T-cell (primary cell): ENCODE data around the gene TMEM198. TPM values are rescaled to one million over a fixed set of nuclear protein-coding genes. Genes with fewer than 3 reads are reported as not detected.

Source experiments
- ATAC-seq, 4 experiments: fragments of 200-7000 bp in 3 of 4; fragments of 150-1000 bp in 1 of 4; cut with Tn5 transposase; replicated peaks in 1 of 4; 1 replicate in 3 of 4; 2 replicates in 1 of 4; pipeline ENCODE4 v1.10.0; 2021; ENCODE audit warnings: moderate library complexity in 3 of 4, mild to moderate bottlenecking in 2 of 4, moderate number of reproducible peaks in 1 of 4
- CTCF ChIA-PET, 2 donors: fragments of 300-600 bp; sonication (Branson Sonifier 250); formaldehyde crosslinking; loops; one replicate each; lab custom pipeline; 2022; ENCODE audit warnings: antibody characterized with exemption in 2 of 2; lab: Charles Lee
- POLR2A ChIA-PET, 2 donors: fragments of 300-600 bp; sonication (Branson Sonifier 250); formaldehyde crosslinking; loops; one replicate each; lab custom pipeline; 2022; ENCODE audit warnings: antibody characterized with exemption in 2 of 2; lab: Charles Lee
- DNase-seq, 35 experiments: peaks; one replicate each; pipeline versions ENCODE4 v3.0.0 to v3.0.0-alpha.2; 2013 to 2023
- H3K27ac ChIP-seq: one replicate; pipeline ENCODE4 v1.5.1; 2013; ENCODE audit warnings: low read length
- H3K27me3 ChIP-seq, 2 experiments: replicated peaks in 1 of 2; 1 replicate in 1 of 2; 2 replicates in 1 of 2; pipeline versions ENCODE4 v1.6.1 to v1.7.0; 2013; ENCODE audit warnings: low read length in 1 of 2, mixed read lengths in 1 of 2; ENCODE audit not compliant: control insufficient read depth in 2 of 2, insufficient read depth in 2 of 2; ENCODE audit errors: extremely low read depth in 1 of 2
- H3K36me3 ChIP-seq, 2 donors: 1 replicate in 1 of 2; 2 replicates in 1 of 2; pipeline versions ENCODE4 v1.6.1 to v1.7.0; 2013; ENCODE audit warnings: low read length in 1 of 2; ENCODE audit not compliant: control insufficient read depth in 2 of 2, insufficient read depth in 1 of 2; ENCODE audit errors: extremely low read depth in 1 of 2
- H3K4me1 ChIP-seq, 2 experiments: 1 replicate in 1 of 2; 2 replicates in 1 of 2; pipeline versions ENCODE4 v1.6.1 to v1.7.0; 2013; ENCODE audit warnings: low read length in 2 of 2, mixed read lengths in 1 of 2; ENCODE audit not compliant: insufficient read depth in 2 of 2, control insufficient read depth in 1 of 2; ENCODE audit errors: extremely low read depth in 1 of 2
- H3K4me3 ChIP-seq, 2 donors: 1 replicate in 1 of 2; 2 replicates in 1 of 2; pipeline versions ENCODE4 v1.5.1 to v1.7.0; 2013; ENCODE audit warnings: mild to moderate bottlenecking in 2 of 2, low read length in 1 of 2, moderate library complexity in 1 of 2; ENCODE audit not compliant: control insufficient read depth in 1 of 2; ENCODE audit errors: extremely low read depth in 1 of 2
- H3K9me3 ChIP-seq: 2 replicates; pipeline ENCODE4 v1.7.0; 2013
- H3K27ac Mint-ChIP-seq, 2 donors: one replicate each; pipeline ENCODE4 v1.8.0; 2020 to 2021; ENCODE audit warnings: mild to moderate bottlenecking in 2 of 2, mixed read lengths in 2 of 2
- H3K27me3 Mint-ChIP-seq, 2 donors: one replicate each; pipeline ENCODE4 v1.8.0; 2021 to 2022; ENCODE audit warnings: mixed read lengths in 2 of 2
- H3K36me3 Mint-ChIP-seq: one replicate; pipeline ENCODE4 v1.8.0; 2021; ENCODE audit warnings: mixed read lengths
- H3K4me1 Mint-ChIP-seq, 3 donors: one replicate each; pipeline ENCODE4 v1.8.0; 2020 to 2022; ENCODE audit warnings: mixed read lengths in 3 of 3, mild to moderate bottlenecking in 1 of 3
- H3K4me3 Mint-ChIP-seq, 3 donors: one replicate each; pipeline ENCODE4 v1.8.0; 2020 to 2022; ENCODE audit warnings: mild to moderate bottlenecking in 3 of 3, mixed read lengths in 3 of 3, moderate library complexity in 3 of 3
- H3K9me3 Mint-ChIP-seq, 3 donors: one replicate each; pipeline ENCODE4 v1.8.0; 2020 to 2022; ENCODE audit warnings: mixed read lengths in 3 of 3
- WGBS: methylation state at CpG from one replicate; pipeline ENCODE4 v1.1.5; 2013; ENCODE audit warnings: missing lambda C conversion rate; ENCODE audit not compliant: insufficient coverage; 5-methylcytosine and 5-hydroxymethylcytosine counted together
- total RNA-seq, 35 experiments: library from RNA in 6 of 35; stranded (reverse) in 6 of 35; fragments of 120-200 nt in 1 of 35; gene quantifications; one replicate each; pipeline versions ENCODE4 v1.2.1 to v1.2.4 and lab custom pipeline; 2013 to 2026

TMEM198 gene
- total RNA-seq, 5 donors from 2014 or later (not counting 1 experiment from before 2014, with no cell fraction given), result 0.37 to 0.88 (median 0.69) TPM

- H3K27ac Mint-ChIP-seq, result no peak overlapping the region
- 93% methylated on average over 19 of the region's 20 CpGs for WGBS
- Histone ChIP-seq H3K36me3 (no peaks in the 10 kb centered on the region), H3K27me3 (peaks cover 2 to 82% of the 10 kb centered on the region in 2 experiments), H3K27ac (no peak overlapping the region), H3K4me1 (peaks cover 0 to 23% of the 10 kb centered on the region in 2 experiments), H3K4me3 (no peak overlapping the region), H3K9me3 (no peaks in the 10 kb centered on the region)
- DNase-seq, result no peak
- H3K36me3 Mint-ChIP-seq, result no peaks in the 10 kb centered on the region
- no peak for ATAC-seq
- H3K27me3 Mint-ChIP-seq, result peaks cover 33 to 40% of the 10 kb centered on the region in 2 donors
- H3K4me3 Mint-ChIP-seq, result no peak overlapping the region
- H3K9me3 Mint-ChIP-seq, result no peaks in the 10 kb centered on the region
- H3K4me1 Mint-ChIP-seq, result peaks cover 6 to 10% (median 7%) of the 10 kb centered on the region in 3 donors
- CTCF ChIA-PET, result no interaction called here
- POLR2A ChIA-PET, result no interaction called here
Measured at GRCh38 chr2:219555956-219556355, 12.1 kb downstream of the TMEM198 start.

- H3K9me3 Mint-ChIP-seq, result no peaks in the 10 kb centered on the region
- no peak overlapping the region for H3K27ac ChIP-seq
- peaks cover 0 to 82% of the 10 kb centered on the region in 2 experiments for H3K27me3 ChIP-seq
- H3K36me3 ChIP-seq, result no peaks in the 10 kb centered on the region
- no peak overlapping the region for H3K4me3 Mint-ChIP-seq
- POLR2A ChIA-PET, result no interaction called here
- H3K27ac Mint-ChIP-seq, result no peak overlapping the region
- peaks cover 31 to 39% of the 10 kb centered on the region in 2 donors for H3K27me3 Mint-ChIP-seq
- H3K36me3 Mint-ChIP-seq, result no peaks in the 10 kb centered on the region
- no peaks in the 10 kb centered on the region for H3K9me3 ChIP-seq
- 87% methylated on average over 17 of the region's 19 CpGs for WGBS
- DNase-seq, result no peak
- peaks cover 6 to 9% (median 7%) of the 10 kb centered on the region in 3 donors for H3K4me1 Mint-ChIP-seq
- no peak overlapping the region for H3K4me3 ChIP-seq
- CTCF ChIA-PET, result no interaction called here
- no peak for ATAC-seq
- peaks cover 0 to 21% of the 10 kb centered on the region in 2 experiments for H3K4me1 ChIP-seq
Measured at GRCh38 chr2:219556413-219556812, 12.6 kb downstream of the TMEM198 start.

GRCh38 chr2:219557320-219557719, 13.5 kb downstream of the TMEM198 start:
- H3K27ac Mint-ChIP-seq, result no peak overlapping the region
- H3K27ac ChIP-seq, result no peak overlapping the region
- CTCF ChIA-PET, result no interaction called here
- DNase-seq, result no peak
- H3K4me1 ChIP-seq, result peaks cover 0 to 12% of the 10 kb centered on the region in 2 experiments
- H3K4me1 Mint-ChIP-seq, result peaks cover 0 to 5% (median 4%) of the 10 kb centered on the region in 3 donors
- ATAC-seq, result no peak
- H3K4me3 Mint-ChIP-seq, result no peak overlapping the region
- whole genome bisulfite sequencing, result 82% methylated on average over 20 of the region's 21 CpGs
- H3K36me3 Mint-ChIP-seq, result no peaks in the 10 kb centered on the region
- H3K27me3 ChIP-seq, result peaks cover 0 to 82% of the 10 kb centered on the region in 2 experiments
- no peak overlapping the region for H3K4me3 ChIP-seq
- no peaks in the 10 kb centered on the region for H3K9me3 ChIP-seq
- H3K36me3 ChIP-seq, result no peaks in the 10 kb centered on the region
- H3K9me3 Mint-ChIP-seq, result no peaks in the 10 kb centered on the region
- H3K27me3 Mint-ChIP-seq, result peaks cover 28 to 36% of the 10 kb centered on the region in 2 donors
- POLR2A ChIA-PET, result no interaction called here

- 87% methylated on average over 22 of the region's 25 CpGs for WGBS
- H3K9me3 Mint-ChIP-seq, result no peaks in the 10 kb centered on the region
- peaks cover 0 to 4% of the 10 kb centered on the region in 2 experiments for H3K4me1 ChIP-seq
- DNase-seq (no peak), ATAC-seq (no peak)
- no peak overlapping the region for H3K4me3 ChIP-seq
- H3K27ac ChIP-seq, result no peak overlapping the region
- peaks cover 0 to 81% of the 10 kb centered on the region in 2 experiments for H3K27me3 ChIP-seq
- peaks cover 28 to 35% of the 10 kb centered on the region in 2 donors for H3K27me3 Mint-ChIP-seq
- ChIA-PET POLR2A (no interaction called here), CTCF (no interaction called here)
- no peaks in the 10 kb centered on the region for H3K9me3 ChIP-seq
- no peak overlapping the region for H3K27ac Mint-ChIP-seq
- no peaks in the 10 kb centered on the region for H3K36me3 Mint-ChIP-seq
- no peak overlapping the region for H3K4me3 Mint-ChIP-seq
- H3K36me3 ChIP-seq, result no peaks in the 10 kb centered on the region
- peaks cover 0 to 5% (median 4%) of the 10 kb centered on the region in 3 donors for H3K4me1 Mint-ChIP-seq
Measured at GRCh38 chr2:219557791-219558785, 14.3 kb downstream of the TMEM198 start.

- H3K27me3 Mint-ChIP-seq, result peaks cover 24 to 29% of the 10 kb centered on the region in 2 donors
- no peak overlapping the region for H3K4me3 Mint-ChIP-seq
- no peak for ATAC-seq
- Histone ChIP-seq H3K27me3 (peaks cover 0 to 79% of the 10 kb centered on the region in 2 experiments), H3K4me1 (no peaks in the 10 kb centered on the region), H3K27ac (no peak overlapping the region), H3K4me3 (no peak overlapping the region), H3K36me3 (no peaks in the 10 kb centered on the region), H3K9me3 (no peaks in the 10 kb centered on the region)
- H3K4me1 Mint-ChIP-seq, result no peaks in the 10 kb centered on the region
- whole genome bisulfite sequencing, result 81% methylated on average over 11 of the region's 20 CpGs
- no peaks in the 10 kb centered on the region for H3K36me3 Mint-ChIP-seq
- H3K9me3 Mint-ChIP-seq, result no peaks in the 10 kb centered on the region
- POLR2A ChIA-PET, result no interaction called here
- no peak overlapping the region for H3K27ac Mint-ChIP-seq
- no peak for DNase-seq
- CTCF ChIA-PET, result interaction anchor here (0.5 to 2.1 kb wide), 11 partner anchors 8 to 77 kb away, joined by 3 to 13 read pairs (median 3); partner anchors contain the start of gene GMPPA (in 1 of the 2)
Measured at GRCh38 chr2:219559156-219559915, 15.5 kb downstream of the TMEM198 start.
